Osteoblast (primary cell): ENCODE measurements around the gene UBE2J1. TPM values are rescaled to one million over a fixed set of nuclear protein-coding genes. Genes with fewer than 3 reads are reported as not detected.

Source experiments
- DNase-seq: peaks from one replicate; pipeline ENCODE4 v3.0.0; 2011; ENCODE audit warnings: low spot score, mixed read lengths; ENCODE audit not compliant: insufficient read length; ENCODE audit errors: missing footprints
- H2AFZ ChIP-seq: 2 replicates; pipeline ENCODE4 v1.6.0; 2011; ENCODE audit warnings: mild to moderate bottlenecking, low read length
- H3K27ac ChIP-seq: 2 replicates; pipeline ENCODE4 v1.5.1; 2011; ENCODE audit warnings: mild to moderate bottlenecking, low read depth, low read length, moderate library complexity
- H3K27me3 ChIP-seq: 2 replicates; pipeline ENCODE4 v1.6.0; 2012; ENCODE audit warnings: mild to moderate bottlenecking, control low read depth, inconsistent platforms, low read length, moderate library complexity; ENCODE audit not compliant: insufficient read depth
- H3K36me3 ChIP-seq: 2 replicates; pipeline ENCODE4 v1.5.1; 2011; ENCODE audit warnings: mild to moderate bottlenecking, low read length, control low read depth, moderate library complexity; ENCODE audit not compliant: insufficient read depth
- H3K4me1 ChIP-seq: 2 replicates; pipeline ENCODE4 v1.5.1; 2011; ENCODE audit warnings: mild to moderate bottlenecking, low read length, control low read depth, moderate library complexity; ENCODE audit not compliant: insufficient read depth
- H3K4me2 ChIP-seq: 2 replicates; pipeline ENCODE4 v1.6.0; 2011; ENCODE audit warnings: mild to moderate bottlenecking, low read length; ENCODE audit not compliant: insufficient read depth
- H3K4me3 ChIP-seq: fragments of 200-600 bp; sonication (generic); 3 replicates; pipeline ENCODE4 v1.5.1; 2012; ENCODE audit warnings: mild to moderate bottlenecking, low read length, inconsistent platforms; ENCODE audit not compliant: insufficient read depth
- H3K79me2 ChIP-seq: 2 replicates; pipeline ENCODE4 v1.6.0; 2012; ENCODE audit warnings: mild to moderate bottlenecking, low read length, control low read depth, inconsistent platforms; ENCODE audit not compliant: insufficient read depth
- H3K9me3 ChIP-seq: 2 replicates; pipeline ENCODE4 v1.5.1; 2011; ENCODE audit warnings: low read depth, low read length, control low read depth
- H4K20me1 ChIP-seq: 2 replicates; pipeline ENCODE4 v1.6.0; 2012; ENCODE audit warnings: mild to moderate bottlenecking, low read length, control low read depth; ENCODE audit not compliant: insufficient read depth
- CTCF ChIP-seq: IDR thresholded peaks from 2 replicates; pipeline ENCODE4 v1.5.1; 2011; ENCODE audit warnings: mild to moderate bottlenecking, low read depth, low read length, moderate library complexity; ENCODE audit errors: extremely low read depth
- total RNA-seq: library from RNA; depleted of rRNA; stranded (reverse); fragments of >200 nt; gene quantifications from 2 replicates; pipeline ENCODE4 v1.2.3, GENCODE V29; 2012

The UBE2J1 gene
- total RNA-seq, 1 donor, result 44.5 TPM

- no peak for TF ChIP-seq CTCF
- no peak for DNase-seq
- H3K27ac ChIP-seq, result no peak overlapping the region
Observed at GRCh38 chr6:89379281-89379680, 26.8 kb upstream of the UBE2J1 start.

GRCh38 chr6:89378628-89379027 lies 26.1 kb upstream of the UBE2J1 start:
- no peaks in the 10 kb centered on the region for H3K36me3 ChIP-seq
- no peaks in the 10 kb centered on the region for H3K27me3 ChIP-seq
- DNase-seq, result no peak
- TF ChIP-seq CTCF, result no peak
- no peaks in the 10 kb centered on the region for H3K9me3 ChIP-seq
- H4K20me1 ChIP-seq, result no peaks in the 10 kb centered on the region
- no peaks in the 10 kb centered on the region for H3K79me2 ChIP-seq
- H2AFZ ChIP-seq, result no peak overlapping the region
- no peak overlapping the region for H3K4me3 ChIP-seq
- no peak overlapping the region for H3K4me2 ChIP-seq
- H3K4me1 ChIP-seq, result no peaks in the 10 kb centered on the region
- no peak overlapping the region for H3K27ac ChIP-seq

More at GRCh38 chr6:89379281-89379680, 26.8 kb upstream of the UBE2J1 start:
- Histone ChIP-seq H4K20me1 (no peaks in the 10 kb centered on the region), H3K4me3 (no peak overlapping the region), H3K4me2 (no peak overlapping the region), H2AFZ (no peak overlapping the region), H3K4me1 (no peaks in the 10 kb centered on the region), H3K9me3 (no peaks in the 10 kb centered on the region), H3K36me3 (no peaks in the 10 kb centered on the region), H3K27me3 (no peaks in the 10 kb centered on the region), H3K79me2 (no peaks in the 10 kb centered on the region)

GRCh38 chr6:89375427-89376267 lies 23.1 kb upstream of the UBE2J1 start:
- no peaks in the 10 kb centered on the region for H3K36me3 ChIP-seq
- H3K27me3 ChIP-seq, result no peaks in the 10 kb centered on the region
- no peak overlapping the region for H3K4me3 ChIP-seq
- no peaks in the 10 kb centered on the region for H3K79me2 ChIP-seq
- no peak for DNase-seq
- TF ChIP-seq CTCF, result no peak
- no peak overlapping the region for H3K4me2 ChIP-seq
- H4K20me1 ChIP-seq, result no peaks in the 10 kb centered on the region
- no peak overlapping the region for H3K27ac ChIP-seq
- no peaks in the 10 kb centered on the region for H3K9me3 ChIP-seq
- H3K4me1 ChIP-seq, result no peaks in the 10 kb centered on the region
- H2AFZ ChIP-seq, result no peak overlapping the region

GRCh38 chr6:89372506-89372901 lies 20.0 kb upstream of the UBE2J1 start:
- no peak overlapping the region for H2AFZ ChIP-seq
- no peak overlapping the region for H3K4me2 ChIP-seq

More at GRCh38 chr6:89372506-89372901, 20.0 kb upstream of the UBE2J1 start:
- H3K4me1 ChIP-seq, result no peaks in the 10 kb centered on the region
- H4K20me1 ChIP-seq, result no peaks in the 10 kb centered on the region
- no peak for TF ChIP-seq CTCF
- no peak for DNase-seq
- no peak overlapping the region for H3K27ac ChIP-seq
- no peak overlapping the region for H3K4me3 ChIP-seq
- H3K27me3 ChIP-seq, result no peaks in the 10 kb centered on the region
- no peaks in the 10 kb centered on the region for H3K36me3 ChIP-seq
- H3K9me3 ChIP-seq, result no peaks in the 10 kb centered on the region
- H3K79me2 ChIP-seq, result no peaks in the 10 kb centered on the region
